IMR-90 (cell line): ENCODE data around the gene RHOD. TPM values are rescaled to one million over a fixed set of nuclear protein-coding genes. Genes with fewer than 3 reads are reported as not detected.

ENCODE experiments used
- ATAC-seq: fragments of 200-7000 bp; cut with Tn5 transposase; 2 replicates; pipeline ENCODE4 v1.9.1; 2020; ENCODE audit warnings: low read depth, mild to moderate bottlenecking, moderate library complexity
- BruUV-seq: library from RNA; stranded (reverse); fragments of 400-500 nt; replicated peaks from 2 replicates; lab custom pipeline; 2021; lab: Mats Ljungman, UMichigan
- CTCF ChIA-PET: fragments of 300-600 bp; formaldehyde crosslinking; extraction: SDS; loops from one replicate; lab custom pipeline; 2021; ENCODE audit warnings: antibody characterized with exemption; lab: Yijun Ruan, JAX
- POLR2A ChIA-PET: fragments of 300-600 bp; sonication (Branson Sonifier 250); formaldehyde crosslinking; loops from one replicate; lab custom pipeline; 2022; ENCODE audit warnings: antibody characterized with exemption; ENCODE audit not compliant: unreplicated experiment; lab: Charles Lee
- DNase-seq: peaks from one replicate; pipeline ENCODE4 v3.0.0; 2013
- H2AFZ ChIP-seq: replicated peaks from 2 replicates; pipeline ENCODE3; 2013; ENCODE audit warnings: low read length, mild to moderate bottlenecking; ENCODE audit not compliant: poor library complexity
- H2AK5ac ChIP-seq: 2 replicates; pipeline ENCODE4 v1.6.1; 2013; ENCODE audit warnings: low read depth, low read length, inconsistent platforms
- H2AK9ac ChIP-seq: replicated peaks from 2 replicates; pipeline ENCODE3; 2013; ENCODE audit warnings: mild to moderate bottlenecking, low read depth, low read length, moderate library complexity; ENCODE audit not compliant: poor library complexity
- H2BK120ac ChIP-seq: 2 replicates; pipeline ENCODE4 v1.6.1; 2013; ENCODE audit warnings: low read depth, low read length, inconsistent platforms
- H2BK15ac ChIP-seq: 3 replicates; pipeline ENCODE4 v1.6.1; 2013; ENCODE audit warnings: low read depth, low read length, inconsistent platforms
- H2BK20ac ChIP-seq: 2 replicates; pipeline ENCODE4 v1.6.1; 2013; ENCODE audit warnings: low read depth, mild to moderate bottlenecking, inconsistent platforms, low read length, moderate library complexity
- H2BK5ac ChIP-seq: 2 replicates; pipeline ENCODE4 v1.6.1; 2013; ENCODE audit warnings: mild to moderate bottlenecking, low read depth, low read length, inconsistent platforms; ENCODE audit not compliant: poor library complexity, severe bottlenecking
- H3K14ac ChIP-seq: replicated peaks from 2 replicates; pipeline ENCODE4 v1.6.1; 2013; ENCODE audit warnings: low read depth, low read length, inconsistent platforms
- H3K18ac ChIP-seq: 2 replicates; pipeline ENCODE4 v1.6.1; 2013; ENCODE audit warnings: low read depth, low read length, control low read depth
- H3K23ac ChIP-seq: 2 replicates; pipeline ENCODE4 v1.6.1; 2013; ENCODE audit warnings: low read depth, low read length, inconsistent platforms
- H3K27ac ChIP-seq: 2 replicates; pipeline ENCODE4 v1.5.1; 2013; ENCODE audit warnings: mild to moderate bottlenecking, control low read depth, low read length; ENCODE audit not compliant: insufficient read depth
- H3K27me3 ChIP-seq: 2 replicates; pipeline ENCODE4 v1.6.1; 2013; ENCODE audit warnings: low read length; ENCODE audit not compliant: control insufficient read depth, insufficient read depth
- H3K36me3 ChIP-seq: 2 replicates; pipeline ENCODE4 v1.6.1; 2013; ENCODE audit warnings: low read length, mixed read lengths; ENCODE audit not compliant: control insufficient read depth, insufficient read depth
- H3K4ac ChIP-seq: 2 replicates; pipeline ENCODE4 v1.6.1; 2013; ENCODE audit warnings: low read depth, low read length, inconsistent platforms
- H3K4me1 ChIP-seq: 2 replicates; pipeline ENCODE4 v1.6.1; 2013; ENCODE audit warnings: low read length, mixed read lengths; ENCODE audit not compliant: control insufficient read depth, insufficient read depth
- H3K4me2 ChIP-seq: 2 replicates; pipeline ENCODE4 v1.6.1; 2013; ENCODE audit warnings: low read depth, mild to moderate bottlenecking, control low read depth, low read length, moderate library complexity
- H3K4me3 ChIP-seq: 2 replicates; pipeline ENCODE4 v1.5.1; 2013; ENCODE audit warnings: low read depth, mild to moderate bottlenecking, control low read depth, low read length, moderate library complexity; ENCODE audit not compliant: insufficient read depth
- H3K56ac ChIP-seq: 2 replicates; pipeline ENCODE4 v1.6.1; 2013; ENCODE audit warnings: low read length, inconsistent platforms; ENCODE audit not compliant: insufficient read depth; ENCODE audit errors: extremely low read depth
- H3K79me1 ChIP-seq, 2 experiments: 2 replicates each; pipeline ENCODE4 v1.6.1; 2013; ENCODE audit warnings: low read length in 2 of 2, inconsistent platforms in 1 of 2, low read depth in 1 of 2
- H3K9ac ChIP-seq: 2 replicates; pipeline ENCODE4 v1.6.1; 2013; ENCODE audit warnings: low read depth, low read length, control low read depth
- H3K9me1 ChIP-seq: 2 replicates; pipeline ENCODE4 v1.6.1; 2013; ENCODE audit warnings: low read length, inconsistent platforms; ENCODE audit not compliant: insufficient read depth
- H3K9me3 ChIP-seq: 2 replicates; pipeline ENCODE4 v1.6.1; 2013; ENCODE audit warnings: low read length; ENCODE audit not compliant: control insufficient read depth, insufficient read depth
- H4K20me1 ChIP-seq: 2 replicates; pipeline ENCODE4 v1.6.1; 2013; ENCODE audit warnings: low read length, inconsistent platforms; ENCODE audit not compliant: insufficient read depth
- H4K5ac ChIP-seq: 2 replicates; pipeline ENCODE4 v1.6.1; 2013; ENCODE audit warnings: mild to moderate bottlenecking, low read depth, low read length, control low read depth
- H4K8ac ChIP-seq, 2 experiments: 2 replicates each; pipeline ENCODE4 v1.6.1; 2013; ENCODE audit warnings: low read depth in 2 of 2, low read length in 2 of 2, control low read depth in 1 of 2, inconsistent platforms in 1 of 2
- H4K91ac ChIP-seq: 2 replicates; pipeline ENCODE4 v1.6.1; 2013; ENCODE audit warnings: low read depth, low read length, inconsistent platforms; ENCODE audit not compliant: insufficient read depth
- FOS ChIP-seq: fragments of 150-350 bp; IDR thresholded peaks from 2 replicates; pipeline ENCODE4 v1.6.1; 2016; ENCODE audit warnings: low read depth, low read length
- MAZ ChIP-seq: IDR thresholded peaks from 2 replicates; pipeline ENCODE4 v1.6.1; 2012; ENCODE audit warnings: low read depth, mild to moderate bottlenecking, low read length, improper control_type of control experiment, moderate library complexity, borderline replicate concordance
- MXI1 ChIP-seq: IDR thresholded peaks from 2 replicates; pipeline ENCODE4 v1.6.1; 2012; ENCODE audit warnings: low read depth, mild to moderate bottlenecking, low read length, moderate library complexity, borderline replicate concordance
- POLR2A ChIP-seq: IDR thresholded peaks from 2 replicates; pipeline ENCODE4 v1.6.1; 2012; ENCODE audit warnings: mild to moderate bottlenecking, low read depth, low read length
- RAD21 ChIP-seq: IDR thresholded peaks from 2 replicates; pipeline ENCODE4 v1.6.1; 2012; ENCODE audit warnings: low read length, improper control_type of control experiment
- RCOR1 ChIP-seq: IDR thresholded peaks from 2 replicates; pipeline ENCODE4 v1.6.1; 2012; ENCODE audit warnings: mild to moderate bottlenecking, low read length, improper control_type of control experiment; ENCODE audit not compliant: insufficient replicate concordance
- RFX5 ChIP-seq: IDR thresholded peaks from 2 replicates; pipeline ENCODE4 v1.8.0; 2012; ENCODE audit warnings: low read depth, mild to moderate bottlenecking, low read length, moderate library complexity
- WGBS, 2 experiments: methylation state at CpG; one replicate each; pipeline versions ENCODE4 v1.1.5 to v1.1.7; 2013; ENCODE audit warnings: missing lambda C conversion rate in 2 of 2; ENCODE audit not compliant: insufficient read length in 1 of 2; ENCODE audit errors: extremely low coverage in 2 of 2; 5-methylcytosine and 5-hydroxymethylcytosine counted together
- dilution Hi-C: fragments of 300-500 bp; cut with HindIII; formaldehyde crosslinking; loops from one replicate; pipeline ENCODE4 v1.14.3; 2018; ENCODE audit warnings: low sequenced_read_pairs; ENCODE audit not compliant: unreplicated experiment
- in situ Hi-C: fragments of 300-500 bp; cut with MboI; formaldehyde crosslinking; loops from 3 replicates; pipeline ENCODE4 v1.14.3; 2019; ENCODE audit warnings: low sequenced_read_pairs, inconsistent platforms, mixed read lengths
- intact Hi-C: fragments of 100-400 bp; cut with micrococcal nuclease; formaldehyde crosslinking; loops from 2 replicates; pipeline ENCODE4 v1.10.0; 2022
- polyA plus RNA-seq, 3 experiments: library from polyadenylated mRNA; depleted of rRNA; stranded (reverse); fragments of >200 nt; gene quantifications; 2 replicates each; pipeline ENCODE4 v1.2.3, GENCODE V29; 2012; ENCODE audit warnings: low replicate concordance in 1 of 3
- total RNA-seq: library from RNA; depleted of rRNA; stranded (reverse); fragments of >200 nt; gene quantifications from 2 replicates; pipeline ENCODE4 v1.2.3, GENCODE V29; 2012

Gene RHOD
- total and polyA plus RNA-seq, 2 of the 4 experiments (the other 2 are of a cell fraction) = 4.7 to 10.9 TPM

DNA sequence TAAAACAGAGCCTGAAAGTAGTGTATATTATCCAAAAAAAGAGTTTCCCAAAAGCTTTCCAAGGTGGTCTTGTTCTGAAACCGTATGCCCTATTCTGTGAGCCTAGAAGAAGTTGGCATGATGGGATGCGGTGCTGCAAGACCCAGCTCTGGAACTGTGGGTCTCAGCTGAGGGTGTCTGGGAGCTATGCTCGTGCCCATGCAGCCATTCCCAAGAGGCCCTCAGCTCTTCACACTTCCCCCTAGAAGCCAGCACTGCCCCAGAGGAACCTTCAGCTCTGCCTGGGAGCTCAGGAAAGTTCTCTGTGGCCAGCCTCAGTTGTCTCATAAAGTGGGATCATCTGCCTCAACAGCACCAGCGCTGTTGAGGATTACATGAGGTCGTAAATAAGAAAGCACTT lies 40.1 kb upstream of the RHOD start:
- Histone ChIP-seq H3K23ac (no peak overlapping the region), H3K36me3 (no peaks in the 10 kb centered on the region), H3K4me2 (no peak overlapping the region), H3K27ac (no peak overlapping the region), H4K91ac (no peak overlapping the region), H2BK120ac (no peak overlapping the region), H4K20me1 (no peaks in the 10 kb centered on the region), H2AK5ac (no peak overlapping the region), H2BK20ac (no peak overlapping the region), H2AFZ (peak overlapping the region; percentile 16), H3K9me3 (no peaks in the 10 kb centered on the region), H3K4me3 (no peak overlapping the region), H2BK5ac (no peak overlapping the region), H3K56ac (no peak overlapping the region), H3K4me1 (no peaks in the 10 kb centered on the region), H3K4ac (no peak overlapping the region), H4K5ac (no peak overlapping the region), H4K8ac (no peak overlapping the region), H3K9ac (no peak overlapping the region), H2AK9ac (no peak overlapping the region), H3K14ac (no peak overlapping the region), H3K27me3 (no peaks in the 10 kb centered on the region), H2BK15ac (no peak overlapping the region), H3K79me1 (no peaks in the 10 kb centered on the region), H3K18ac (no peak overlapping the region), H3K9me1 (no peaks in the 10 kb centered on the region)
- no TSS peak for BruUV-seq
- ATAC-seq = no peak
- no peak for TF ChIP-seq RAD21
- no peak for TF ChIP-seq RCOR1
- no peak for TF ChIP-seq POLR2A
- TF ChIP-seq MXI1 = no peak
- TF ChIP-seq RFX5 = no peak
- no peak for TF ChIP-seq MAZ
- no peak for TF ChIP-seq FOS
- ChIA-PET CTCF (interaction anchor here (0.7 to 1.1 kb wide), 2 partner anchors 13 to 135 kb away, joined by 3 to 4 read pairs; no protein-coding TSS in a partner anchor), POLR2A (no interaction called here)
- no peak for DNase-seq
- in situ Hi-C loops (no loop called here), intact Hi-C loops (no loop called here), dilution Hi-C loops (no loop called here)
- no CpG with 5 or more reads among the region's 5 CpGs for WGBS, 2 experiments
